ENCODE measurements around the gene FNBP1L.

The FNBP1L gene

DNA sequence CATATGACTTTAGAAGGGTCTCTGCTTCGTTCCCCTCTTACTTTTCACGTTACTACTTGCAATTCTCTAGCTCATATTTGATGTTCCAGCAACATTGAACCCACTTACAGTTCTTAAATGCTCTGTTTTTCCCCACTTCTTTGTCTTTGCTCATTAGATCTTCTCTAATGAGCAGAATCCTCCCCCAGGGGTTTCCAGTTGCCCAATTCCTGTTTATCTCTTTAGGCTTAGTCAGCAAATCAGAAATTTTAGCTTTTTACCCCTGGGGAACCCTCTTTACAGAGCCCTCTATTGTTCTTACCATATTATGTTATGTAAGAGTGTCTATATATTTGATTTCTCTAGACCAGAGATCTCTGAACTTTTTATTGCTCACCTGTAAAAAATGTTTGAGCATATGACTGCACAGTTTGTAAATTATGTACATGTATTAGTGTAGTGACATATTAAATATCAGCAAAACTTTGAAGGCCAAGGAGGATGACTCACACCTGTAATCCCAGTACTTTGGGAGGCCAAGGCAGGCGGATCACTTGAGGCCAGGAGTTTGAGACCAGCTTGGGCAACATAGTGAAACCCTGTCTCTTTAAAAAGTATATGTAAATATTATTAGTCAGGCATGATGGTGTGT is 71.4 kb downstream of the FNBP1L start:
- Mint-ChIP-seq H3K36me3 (no peaks in the 10 kb centered on the region), H3K27me3 (no peaks in the 10 kb centered on the region), H3K4me3 (no peak overlapping the region), H3K9me3 (ENCODE audit: low read depth) (no peaks in the 10 kb centered on the region), H3K27ac (no peak overlapping the region), H3K4me1 (ENCODE audit: low read depth) (no peaks in the 10 kb centered on the region)

- Mint-ChIP-seq H3K4me1 (ENCODE audit: low read depth) (no peaks in the 10 kb centered on the region), H3K27ac (no peak overlapping the region), H3K27me3 (peaks cover 3% of the 10 kb centered on the region), H3K9me3 (ENCODE audit: low read depth) (no peaks in the 10 kb centered on the region), H3K4me3 (no peak overlapping the region), H3K36me3 (no peaks in the 10 kb centered on the region)
Observed at GRCh38 chr1:93521618-93522017, 73.7 kb downstream of the FNBP1L start.

GRCh38 chr1:93522721-93523120 is 74.8 kb downstream of the FNBP1L start:
- Mint-ChIP-seq H3K9me3 (ENCODE audit: low read depth) (no peaks in the 10 kb centered on the region), H3K27ac (no peak overlapping the region), H3K4me1 (ENCODE audit: low read depth) (no peaks in the 10 kb centered on the region), H3K4me3 (no peak overlapping the region), H3K36me3 (no peaks in the 10 kb centered on the region), H3K27me3 (peaks cover 5% of the 10 kb centered on the region)

GRCh38 chr1:93525431-93525830 is 77.5 kb downstream of the FNBP1L start:
- no peaks in the 10 kb centered on the region for H3K36me3 Mint-ChIP-seq
- no peaks in the 10 kb centered on the region for H3K9me3 Mint-ChIP-seq (ENCODE audit: low read depth)
- H3K4me3 Mint-ChIP-seq = no peak overlapping the region
- no peaks in the 10 kb centered on the region for H3K4me1 Mint-ChIP-seq (ENCODE audit: low read depth)
- peaks cover 9% of the 10 kb centered on the region for H3K27me3 Mint-ChIP-seq
- no peak overlapping the region for H3K27ac Mint-ChIP-seq

- H3K27me3 Mint-ChIP-seq = peaks cover 9% of the 10 kb centered on the region
- H3K9me3 Mint-ChIP-seq (ENCODE audit: low read depth) = no peaks in the 10 kb centered on the region
- H3K27ac Mint-ChIP-seq = no peak overlapping the region
- H3K4me1 Mint-ChIP-seq (ENCODE audit: low read depth) = no peaks in the 10 kb centered on the region
- no peak overlapping the region for H3K4me3 Mint-ChIP-seq
- no peaks in the 10 kb centered on the region for H3K36me3 Mint-ChIP-seq
Observed at GRCh38 chr1:93526431-93526830, 78.5 kb downstream of the FNBP1L start.

DNA sequence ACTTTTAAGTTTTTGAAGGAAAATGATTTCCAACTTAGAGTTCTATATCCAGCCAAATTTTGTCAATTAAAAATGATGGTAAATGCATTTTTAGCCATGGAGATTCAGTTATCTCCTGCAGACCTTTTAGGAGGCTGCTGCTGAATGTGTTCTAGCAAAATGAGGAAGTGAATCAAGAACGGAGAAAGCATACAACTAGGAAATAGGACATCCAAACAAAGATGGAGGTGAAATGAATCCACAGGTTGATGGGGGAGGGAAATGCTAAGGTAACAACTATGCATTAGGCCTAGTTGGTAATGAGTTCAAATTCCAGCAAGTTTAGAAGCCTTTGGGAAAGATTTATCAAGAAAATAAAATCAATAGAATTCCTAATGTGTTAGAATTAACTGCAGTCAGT is 80.5 kb downstream of the FNBP1L start:
- H3K36me3 Mint-ChIP-seq = peaks cover 2% of the 10 kb centered on the region
- no peaks in the 10 kb centered on the region for H3K9me3 Mint-ChIP-seq (ENCODE audit: low read depth)
- no peak overlapping the region for H3K27ac Mint-ChIP-seq
- H3K4me3 Mint-ChIP-seq = no peak overlapping the region
- no peaks in the 10 kb centered on the region for H3K4me1 Mint-ChIP-seq (ENCODE audit: low read depth)
- peaks cover 9% of the 10 kb centered on the region for H3K27me3 Mint-ChIP-seq

DNA sequence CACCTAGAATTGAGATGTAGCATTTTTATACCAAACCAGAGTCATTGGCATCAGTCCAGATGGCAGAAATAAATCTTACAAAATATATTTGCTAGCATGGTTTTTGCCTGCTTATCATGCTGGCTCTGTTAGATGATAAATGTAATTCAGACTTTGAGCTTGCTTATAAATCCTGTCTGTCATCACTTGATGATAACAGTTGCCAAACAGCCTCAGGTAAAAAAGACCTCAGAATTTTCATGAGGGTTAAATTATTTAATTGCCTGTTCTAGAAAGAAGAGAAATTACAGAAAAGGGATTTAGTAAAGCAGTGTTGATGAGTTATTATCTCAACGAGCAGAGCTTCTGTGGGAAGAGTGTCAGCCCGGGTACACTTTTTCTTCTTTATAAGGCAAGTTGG is 83.3 kb downstream of the FNBP1L start:
- no peak overlapping the region for H3K4me3 Mint-ChIP-seq
- H3K27me3 Mint-ChIP-seq = peaks cover 6% of the 10 kb centered on the region

GRCh38 chr1:93532780-93533378 is 85.0 kb downstream of the FNBP1L start:
- H3K36me3 Mint-ChIP-seq = peaks cover 2% of the 10 kb centered on the region
- peaks cover 4% of the 10 kb centered on the region for H3K27me3 Mint-ChIP-seq
- H3K4me3 Mint-ChIP-seq = no peak overlapping the region
- no peak overlapping the region for H3K27ac Mint-ChIP-seq
- H3K4me1 Mint-ChIP-seq (ENCODE audit: low read depth) = no peaks in the 10 kb centered on the region
- H3K9me3 Mint-ChIP-seq (ENCODE audit: low read depth) = no peaks in the 10 kb centered on the region

More for the DNA sequence above, 83.3 kb downstream of the FNBP1L start:
- H3K27ac Mint-ChIP-seq = no peak overlapping the region
- H3K36me3 Mint-ChIP-seq = peaks cover 2% of the 10 kb centered on the region
- no peaks in the 10 kb centered on the region for H3K4me1 Mint-ChIP-seq (ENCODE audit: low read depth)
- no peaks in the 10 kb centered on the region for H3K9me3 Mint-ChIP-seq (ENCODE audit: low read depth)

GRCh38 chr1:93533677-93534076 is 85.8 kb downstream of the FNBP1L start:
- no peaks in the 10 kb centered on the region for H3K9me3 Mint-ChIP-seq (ENCODE audit: low read depth)
- H3K4me3 Mint-ChIP-seq = no peak overlapping the region
- no peaks in the 10 kb centered on the region for H3K27me3 Mint-ChIP-seq
- no peaks in the 10 kb centered on the region for H3K4me1 Mint-ChIP-seq (ENCODE audit: low read depth)
- peaks cover 2% of the 10 kb centered on the region for H3K36me3 Mint-ChIP-seq
- no peak overlapping the region for H3K27ac Mint-ChIP-seq

DNA sequence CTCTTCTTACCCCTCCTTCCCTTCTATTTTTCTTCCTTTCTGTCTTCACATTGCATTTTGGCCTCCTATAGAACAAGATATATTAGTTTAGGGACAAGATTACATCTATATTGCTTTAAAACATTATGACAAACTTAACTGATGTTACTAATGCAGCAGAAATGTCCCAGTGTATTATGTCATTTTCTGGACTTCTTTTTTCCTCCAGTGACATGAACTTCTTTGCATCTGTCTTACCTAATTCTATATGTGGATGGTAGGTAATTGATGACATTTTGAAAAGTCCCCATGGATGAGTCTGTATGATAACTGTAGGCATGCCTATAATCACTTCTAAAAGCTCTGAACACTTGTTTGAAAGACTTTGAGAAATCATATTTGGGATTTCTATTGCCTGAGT is 89.5 kb downstream of the FNBP1L start:
- Mint-ChIP-seq H3K9me3 (ENCODE audit: low read depth) (no peaks in the 10 kb centered on the region), H3K4me3 (no peak overlapping the region), H3K4me1 (ENCODE audit: low read depth) (no peaks in the 10 kb centered on the region), H3K27me3 (peaks cover 2% of the 10 kb centered on the region), H3K27ac (no peak overlapping the region), H3K36me3 (no peaks in the 10 kb centered on the region)

DNA sequence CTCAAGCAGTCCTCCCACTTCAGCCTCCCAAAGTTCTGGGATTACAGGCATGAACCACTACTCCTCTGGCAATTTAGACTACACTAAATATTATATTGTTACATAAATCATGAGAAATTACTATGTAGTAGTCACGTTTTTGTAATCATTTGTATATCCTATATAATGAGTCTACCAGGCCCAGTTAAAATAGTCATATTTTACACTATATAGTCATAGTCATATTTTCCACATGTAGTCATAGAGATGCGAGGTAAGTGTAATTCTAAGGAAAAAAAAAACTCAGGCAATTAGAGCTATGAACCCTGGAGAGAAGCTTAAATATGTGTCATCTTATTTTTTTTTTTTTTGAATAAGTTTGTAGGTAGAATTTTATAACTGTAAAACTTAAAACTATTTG is 90.0 kb downstream of the FNBP1L start:
- no peaks in the 10 kb centered on the region for H3K36me3 Mint-ChIP-seq
- peaks cover 2% of the 10 kb centered on the region for H3K27me3 Mint-ChIP-seq
- no peak overlapping the region for H3K4me3 Mint-ChIP-seq

GRCh38 chr1:93541045-93541444 is 93.1 kb downstream of the FNBP1L start:
- no peak overlapping the region for H3K4me3 Mint-ChIP-seq
- no peaks in the 10 kb centered on the region for H3K36me3 Mint-ChIP-seq
- H3K9me3 Mint-ChIP-seq (ENCODE audit: low read depth) = no peaks in the 10 kb centered on the region
- peaks cover 2% of the 10 kb centered on the region for H3K27me3 Mint-ChIP-seq
- H3K27ac Mint-ChIP-seq = no peak overlapping the region
- H3K4me1 Mint-ChIP-seq (ENCODE audit: low read depth) = no peaks in the 10 kb centered on the region

More for the DNA sequence above, 90.0 kb downstream of the FNBP1L start:
- no peaks in the 10 kb centered on the region for H3K4me1 Mint-ChIP-seq (ENCODE audit: low read depth)
- H3K9me3 Mint-ChIP-seq (ENCODE audit: low read depth) = no peaks in the 10 kb centered on the region
- H3K27ac Mint-ChIP-seq = no peak overlapping the region

DNA sequence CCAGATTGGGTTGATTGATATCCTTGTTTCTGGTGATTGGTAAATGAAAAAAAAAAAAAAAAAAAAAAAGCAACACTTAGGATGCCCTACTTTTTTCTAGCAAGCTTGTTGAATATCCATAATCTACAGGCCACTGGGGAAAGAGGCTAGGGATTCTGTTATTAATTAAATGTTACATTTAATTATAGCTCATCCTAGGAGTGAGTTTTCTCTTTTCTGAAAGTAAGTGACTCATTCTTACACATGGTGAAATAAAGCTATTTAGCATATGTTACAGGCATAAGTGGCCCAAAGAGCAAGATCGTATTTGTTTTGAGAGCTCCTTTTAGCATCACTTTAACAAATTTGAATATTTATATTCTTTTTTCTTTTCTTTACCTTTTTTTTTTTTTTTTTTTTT is 94.5 kb downstream of the FNBP1L start:
- Mint-ChIP-seq H3K4me1 (ENCODE audit: low read depth) (no peaks in the 10 kb centered on the region), H3K36me3 (no peaks in the 10 kb centered on the region), H3K4me3 (no peak overlapping the region), H3K9me3 (ENCODE audit: low read depth) (no peaks in the 10 kb centered on the region), H3K27ac (no peak overlapping the region), H3K27me3 (peaks cover 2% of the 10 kb centered on the region)

DNA sequence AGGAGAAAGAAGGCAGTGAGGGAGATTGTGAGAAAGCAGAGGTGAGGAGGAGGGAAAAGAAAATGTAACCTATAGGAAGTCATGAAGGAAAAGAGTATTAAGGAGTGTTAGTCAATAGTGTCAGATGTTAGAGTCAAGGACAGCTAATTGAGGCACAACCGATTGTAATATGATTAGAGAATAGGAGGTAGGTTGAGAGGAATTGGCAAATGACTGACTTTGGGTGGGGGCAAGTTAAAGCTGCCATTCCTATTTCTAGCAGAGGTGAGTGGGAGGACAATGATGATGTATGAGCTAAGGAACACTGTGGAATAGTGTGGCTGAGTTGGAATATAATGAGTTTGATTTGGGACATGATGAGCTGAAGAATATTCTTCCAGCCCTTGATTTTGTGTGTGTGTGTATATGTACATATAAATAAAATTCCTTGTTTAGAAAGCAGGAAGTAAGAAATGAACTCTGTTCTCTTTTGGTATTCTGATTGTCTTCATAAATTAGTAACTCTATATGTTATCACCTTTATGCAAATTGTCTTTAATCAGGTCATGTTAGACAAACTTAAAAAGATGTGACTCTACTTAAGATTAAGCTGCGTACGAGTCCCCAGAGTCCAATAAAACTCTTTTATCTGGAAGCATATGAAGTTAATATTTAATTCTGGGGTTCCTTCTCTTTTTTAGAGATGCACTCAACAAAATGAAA is 98.4 kb downstream of the FNBP1L start:
- no peaks in the 10 kb centered on the region for H3K27me3 Mint-ChIP-seq
- H3K4me1 Mint-ChIP-seq (ENCODE audit: low read depth) = no peaks in the 10 kb centered on the region
- H3K9me3 Mint-ChIP-seq (ENCODE audit: low read depth) = no peaks in the 10 kb centered on the region
- H3K27ac Mint-ChIP-seq = no peak overlapping the region
- H3K4me3 Mint-ChIP-seq = no peak overlapping the region
- no peaks in the 10 kb centered on the region for H3K36me3 Mint-ChIP-seq

- no peaks in the 10 kb centered on the region for H3K36me3 Mint-ChIP-seq
- no peaks in the 10 kb centered on the region for H3K9me3 Mint-ChIP-seq (ENCODE audit: low read depth)
- peaks cover 5% of the 10 kb centered on the region for H3K4me1 Mint-ChIP-seq (ENCODE audit: low read depth)
- H3K27ac Mint-ChIP-seq = no peak overlapping the region
- H3K27me3 Mint-ChIP-seq = peaks cover 2% of the 10 kb centered on the region
- H3K4me3 Mint-ChIP-seq = no peak overlapping the region
Observed at GRCh38 chr1:93549131-93549530, 101.2 kb downstream of the FNBP1L start.
